Thoracic aorta (tissue), 2 donors: ENCODE data around the gene ECT2. TPM values are rescaled to one million over a fixed set of nuclear protein-coding genes. Genes with fewer than 3 reads are reported as not detected.
A peak's percentile ranks its signal among the peaks of the same experiment; 100 is the strongest.

ENCODE experiments used
- ATAC-seq: fragments of 150-250 bp; one replicate; pipeline ENCODE4 v1.8.0; 2017; ENCODE audit warnings: low read depth; ENCODE audit not compliant: insufficient number of reproducible peaks, low FRiP score
- DNase-seq: peaks from one replicate; pipeline ENCODE4 v3.0.0-alpha.2; 2020; ENCODE audit warnings: low spot score
- H3K27ac ChIP-seq, 2 donors: fragments of 200-600 bp; sonication (generic); 1 replicate in 1 of 2; 2 replicates in 1 of 2; pipeline ENCODE4 v1.5.1; 2016; ENCODE audit warnings: mild to moderate bottlenecking in 2 of 2, moderate library complexity in 2 of 2
- H3K27me3 ChIP-seq: fragments of 200-600 bp; sonication (generic); replicated peaks from 2 replicates; pipeline ENCODE4 v1.6.0; 2016; ENCODE audit warnings: mild to moderate bottlenecking; ENCODE audit not compliant: insufficient read depth
- H3K36me3 ChIP-seq: fragments of 200-600 bp; sonication (generic); one replicate; pipeline ENCODE4 v1.5.1; 2016
- H3K4me1 ChIP-seq, 2 donors: fragments of 200-600 bp; sonication (generic); 1 replicate in 1 of 2; 2 replicates in 1 of 2; pipeline versions ENCODE4 v1.5.1 to v1.6.0; 2016; ENCODE audit warnings: low read depth in 2 of 2, mild to moderate bottlenecking in 1 of 2; ENCODE audit not compliant: control insufficient read depth in 1 of 2
- H3K4me3 ChIP-seq: fragments of 200-600 bp; sonication (generic); 2 replicates; pipeline ENCODE4 v1.5.1; 2016; ENCODE audit warnings: mild to moderate bottlenecking
- H3K9me3 ChIP-seq: fragments of 200-600 bp; sonication (generic); 2 replicates; pipeline ENCODE4 v1.5.1; 2016
- total RNA-seq, 2 donors: library from RNA; depleted of rRNA; stranded (reverse); fragments of >200 nt; gene quantifications; one replicate each; pipeline versions ENCODE4 v1.1.0 to v1.2.3, GENCODE V29; 2016
- TF ChIP-seq, protein P1 (sequence below): fragments of 200-600 bp; sonication (generic); IDR thresholded peaks from one replicate; pipeline ENCODE4 v1.5.1; 2019; ENCODE audit warnings: antibody characterized with exemption

ECT2 gene
- total RNA-seq, 2 donors from 2014 or later: 4.5 to 14.0 TPM

DNA sequence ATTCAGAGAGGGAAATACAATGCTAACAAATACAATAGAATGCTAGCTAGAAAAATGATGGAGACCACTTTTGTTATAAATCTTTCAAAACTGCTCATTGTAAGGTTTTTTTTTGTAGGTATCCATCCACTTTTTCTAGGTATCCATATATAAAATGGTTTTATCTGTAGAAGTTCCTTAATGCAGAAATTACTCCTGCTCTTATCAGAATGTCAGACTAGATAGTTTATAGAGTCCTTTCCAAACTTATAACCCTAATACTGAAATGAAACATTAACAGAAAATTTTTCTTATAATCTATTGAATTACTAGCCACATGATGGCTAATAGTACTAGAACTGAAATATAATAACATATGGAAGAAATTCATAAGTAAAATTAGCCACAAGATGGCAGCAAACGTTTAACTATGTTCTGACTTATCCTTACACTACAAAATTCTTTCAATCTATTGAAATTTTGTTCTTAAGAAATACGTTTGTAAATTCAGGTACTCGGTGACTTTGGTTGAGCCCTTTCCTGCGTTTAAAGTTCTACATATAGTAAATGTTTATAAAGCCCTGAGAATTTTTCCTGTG is 58.5 kb downstream of the ECT2 start:
- ATAC-seq (no peak), DNase-seq (no peak)
- no peaks in the 10 kb centered on the region for H3K9me3 ChIP-seq
- H3K4me1 ChIP-seq: no peaks in the 10 kb centered on the region
- TF ChIP-seq, protein P1, sequence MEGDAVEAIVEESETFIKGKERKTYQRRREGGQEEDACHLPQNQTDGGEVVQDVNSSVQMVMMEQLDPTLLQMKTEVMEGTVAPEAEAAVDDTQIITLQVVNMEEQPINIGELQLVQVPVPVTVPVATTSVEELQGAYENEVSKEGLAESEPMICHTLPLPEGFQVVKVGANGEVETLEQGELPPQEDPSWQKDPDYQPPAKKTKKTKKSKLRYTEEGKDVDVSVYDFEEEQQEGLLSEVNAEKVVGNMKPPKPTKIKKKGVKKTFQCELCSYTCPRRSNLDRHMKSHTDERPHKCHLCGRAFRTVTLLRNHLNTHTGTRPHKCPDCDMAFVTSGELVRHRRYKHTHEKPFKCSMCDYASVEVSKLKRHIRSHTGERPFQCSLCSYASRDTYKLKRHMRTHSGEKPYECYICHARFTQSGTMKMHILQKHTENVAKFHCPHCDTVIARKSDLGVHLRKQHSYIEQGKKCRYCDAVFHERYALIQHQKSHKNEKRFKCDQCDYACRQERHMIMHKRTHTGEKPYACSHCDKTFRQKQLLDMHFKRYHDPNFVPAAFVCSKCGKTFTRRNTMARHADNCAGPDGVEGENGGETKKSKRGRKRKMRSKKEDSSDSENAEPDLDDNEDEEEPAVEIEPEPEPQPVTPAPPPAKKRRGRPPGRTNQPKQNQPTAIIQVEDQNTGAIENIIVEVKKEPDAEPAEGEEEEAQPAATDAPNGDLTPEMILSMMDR: peak; percentile 23
- H3K4me3 ChIP-seq: no peak overlapping the region
- no peaks in the 10 kb centered on the region for H3K36me3 ChIP-seq
- H3K27ac ChIP-seq: no peak overlapping the region
- H3K27me3 ChIP-seq: no peaks in the 10 kb centered on the region

DNA sequence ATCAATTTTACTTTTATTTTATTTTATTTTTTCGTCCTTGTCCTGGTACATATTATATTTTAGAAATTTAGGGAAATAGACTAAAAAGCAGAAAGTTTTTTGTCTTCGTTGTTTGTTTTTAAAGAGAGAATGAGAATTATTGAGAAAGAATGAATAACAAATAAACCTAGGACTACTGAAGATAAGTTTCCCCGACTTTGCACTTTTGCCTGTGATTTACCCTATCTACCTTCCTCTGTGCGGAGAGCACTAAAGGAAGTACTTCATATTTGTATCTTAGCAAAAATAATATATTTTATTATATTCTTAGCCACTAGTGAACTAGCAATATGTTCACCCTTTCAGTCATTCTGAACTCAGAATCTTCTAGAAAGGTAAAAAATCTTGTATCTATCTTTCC is 60.6 kb downstream of the ECT2 start:
- TF ChIP-seq, protein P1: no peak
- DNase-seq (no peak), ATAC-seq (no peak)
- H3K4me3 ChIP-seq: no peak overlapping the region
- no peaks in the 10 kb centered on the region for H3K9me3 ChIP-seq
- H3K27me3 ChIP-seq: no peaks in the 10 kb centered on the region
- no peak overlapping the region for H3K27ac ChIP-seq
- H3K4me1 ChIP-seq: no peaks in the 10 kb centered on the region
- H3K36me3 ChIP-seq: no peaks in the 10 kb centered on the region

DNA sequence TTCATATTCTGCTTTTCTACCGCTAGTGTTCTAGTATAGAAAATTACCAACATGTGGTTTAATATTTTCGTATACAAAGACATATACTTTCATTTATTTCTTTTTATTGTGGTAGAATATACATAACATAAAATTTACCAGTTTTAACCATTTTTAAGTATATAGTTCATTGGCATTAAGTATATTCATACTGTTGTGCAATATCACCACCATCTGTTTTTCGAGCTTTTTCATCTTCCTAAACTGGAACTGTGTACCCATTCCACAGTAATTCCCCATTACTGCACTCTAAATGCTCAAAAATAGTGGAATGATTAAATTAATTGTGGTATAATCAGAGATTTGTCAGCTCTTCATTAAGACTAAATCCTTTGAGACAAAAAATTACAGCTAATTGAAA is 62.9 kb downstream of the ECT2 start:
- no peak overlapping the region for H3K27ac ChIP-seq
- DNase-seq (no peak), ATAC-seq (no peak)
- no peaks in the 10 kb centered on the region for H3K9me3 ChIP-seq
- H3K4me3 ChIP-seq: no peak overlapping the region
- no peaks in the 10 kb centered on the region for H3K4me1 ChIP-seq
- H3K36me3 ChIP-seq: no peaks in the 10 kb centered on the region
- TF ChIP-seq, protein P1: no peak
- no peaks in the 10 kb centered on the region for H3K27me3 ChIP-seq

DNA sequence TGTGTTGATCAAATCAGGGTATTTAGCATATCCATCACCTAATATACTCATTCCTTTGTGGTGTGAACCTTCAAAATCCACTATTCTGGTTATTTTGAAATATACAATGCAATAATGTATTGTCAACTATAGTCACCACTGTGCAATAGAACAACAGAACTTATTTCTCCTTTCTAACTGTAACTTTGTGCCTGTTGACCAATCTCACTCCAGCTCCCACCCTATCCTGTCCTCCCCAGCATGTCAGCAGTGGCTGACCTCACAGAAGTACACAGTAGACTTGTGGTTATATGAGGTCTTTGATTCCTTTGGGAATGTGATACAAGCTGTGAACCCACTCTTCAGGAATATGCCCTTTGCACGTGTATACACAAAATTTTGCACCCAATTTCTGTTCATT is 64.2 kb downstream of the ECT2 start:
- ATAC-seq: no peak
- H3K4me1 ChIP-seq: no peaks in the 10 kb centered on the region
- no peak overlapping the region for H3K27ac ChIP-seq
- H3K4me3 ChIP-seq: no peak overlapping the region
- DNase-seq: no peak
- TF ChIP-seq, protein P1: no peak
- no peaks in the 10 kb centered on the region for H3K9me3 ChIP-seq
- no peaks in the 10 kb centered on the region for H3K27me3 ChIP-seq
- H3K36me3 ChIP-seq: no peaks in the 10 kb centered on the region

DNA sequence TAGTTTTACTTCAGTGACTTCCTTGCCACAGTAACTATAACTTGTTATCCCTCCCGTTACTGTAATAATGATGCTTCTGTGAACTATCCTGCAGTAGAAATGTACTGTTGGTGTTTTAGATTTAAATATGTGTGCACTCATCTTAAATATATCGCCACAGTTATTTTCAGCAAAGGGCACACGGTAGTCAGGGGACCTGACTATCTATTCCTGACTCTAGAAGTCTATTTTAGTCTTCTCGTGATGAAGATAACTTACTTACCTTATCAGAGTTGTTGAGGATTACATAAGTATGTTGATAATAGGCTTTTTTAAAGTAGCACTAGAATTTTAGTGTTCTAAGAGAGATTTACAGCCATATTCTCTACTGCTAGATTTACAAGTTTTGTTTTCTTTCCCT is 65.3 kb downstream of the ECT2 start:
- no peaks in the 10 kb centered on the region for H3K4me1 ChIP-seq
- no peaks in the 10 kb centered on the region for H3K27me3 ChIP-seq
- no peak overlapping the region for H3K4me3 ChIP-seq
- TF ChIP-seq, protein P1: no peak
- ATAC-seq (no peak), DNase-seq (no peak)
- no peaks in the 10 kb centered on the region for H3K36me3 ChIP-seq
- H3K27ac ChIP-seq: no peak overlapping the region
- H3K9me3 ChIP-seq: no peaks in the 10 kb centered on the region
